ENCODE data around the gene SDE2.
"Not testable (repeated sequence)": the region's sequence is repeated elsewhere in the genome, so short reads cannot be mapped to it uniquely, and the experiment has no call there.

The SDE2 gene

GRCh38 chr1:225999227-225999911 lies at the start of gene SDE2:
SDE2 (minus strand) TSS chr1:225999343; CDS start chr1:225999312, 31 bp downstream.
- peak; percentile 99 for DNase-seq

- no peak for DNase-seq
Measured at GRCh38 chr1:226048886-226049285, 49.7 kb upstream of the SDE2 start.

- DNase-seq = no peak
Measured at GRCh38 chr1:226047495-226047894, 48.4 kb upstream of the SDE2 start.

GRCh38 chr1:226046240-226046639 lies 47.1 kb upstream of the SDE2 start:
- DNase-seq = no peak

- DNase-seq = no peak
Measured at GRCh38 chr1:226044514-226045101, 45.5 kb upstream of the SDE2 start.

- no peak for DNase-seq
Measured at GRCh38 chr1:226041419-226041818, 42.3 kb upstream of the SDE2 start.

GRCh38 chr1:226038661-226039060 lies 39.5 kb upstream of the SDE2 start:
- no peak for DNase-seq

GRCh38 chr1:226035915-226036314 lies 36.8 kb upstream of the SDE2 start:
- no peak for DNase-seq

GRCh38 chr1:226034482-226034881 lies 35.3 kb upstream of the SDE2 start:
- DNase-seq = peak; percentile 94 to 95

- no peak for DNase-seq
Measured at GRCh38 chr1:226033991-226034390, 34.8 kb upstream of the SDE2 start.

- DNase-seq = peak; percentile 28 to 63
Measured at GRCh38 chr1:226033582-226033981, 34.4 kb upstream of the SDE2 start.

- DNase-seq = no peak
Measured at GRCh38 chr1:226029568-226030225, 30.6 kb upstream of the SDE2 start.

- DNase-seq = peak; percentile 54 to 56
Measured at GRCh38 chr1:226029093-226029496, 30.0 kb upstream of the SDE2 start.

- DNase-seq = no peak
Measured at GRCh38 chr1:226027538-226028217, 28.5 kb upstream of the SDE2 start.

- DNase-seq = no peak
Measured at GRCh38 chr1:226026833-226027232, 27.7 kb upstream of the SDE2 start.

GRCh38 chr1:226023735-226024134 lies 24.6 kb upstream of the SDE2 start:
- no peak for DNase-seq

- DNase-seq = no peak
Measured at GRCh38 chr1:226021801-226022200, 22.7 kb upstream of the SDE2 start.

- DNase-seq = no peak
Measured at GRCh38 chr1:226021401-226021800, 22.3 kb upstream of the SDE2 start.

- no peak for DNase-seq
Measured at GRCh38 chr1:226019572-226019971, 20.4 kb upstream of the SDE2 start.

- no peak for DNase-seq
Measured at GRCh38 chr1:226017070-226017469, 17.9 kb upstream of the SDE2 start.

- DNase-seq = no peak
Measured at GRCh38 chr1:226009650-226010044, 10.5 kb upstream of the SDE2 start.

- DNase-seq = not testable (repeated sequence)
Measured at GRCh38 chr1:226007126-226007892, 8.2 kb upstream of the SDE2 start.

GRCh38 chr1:226006686-226007085 lies 7.5 kb upstream of the SDE2 start:
- no peak for DNase-seq
